GM19455 (cell line): ENCODE data around the gene CEP83.
A peak's percentile ranks its signal among the peaks of the same experiment; 100 is the strongest.
"Not testable (repeated sequence)": the region's sequence is repeated elsewhere in the genome, so short reads cannot be mapped to it uniquely, and the experiment has no call there.

Experiments
- ATAC-seq: cut with Tn5 transposase; IDR thresholded peaks from one replicate; pipeline ENCODE4 v1.9.1; 2021; ENCODE audit not compliant: unreplicated experiment

Gene CEP83

DNA sequence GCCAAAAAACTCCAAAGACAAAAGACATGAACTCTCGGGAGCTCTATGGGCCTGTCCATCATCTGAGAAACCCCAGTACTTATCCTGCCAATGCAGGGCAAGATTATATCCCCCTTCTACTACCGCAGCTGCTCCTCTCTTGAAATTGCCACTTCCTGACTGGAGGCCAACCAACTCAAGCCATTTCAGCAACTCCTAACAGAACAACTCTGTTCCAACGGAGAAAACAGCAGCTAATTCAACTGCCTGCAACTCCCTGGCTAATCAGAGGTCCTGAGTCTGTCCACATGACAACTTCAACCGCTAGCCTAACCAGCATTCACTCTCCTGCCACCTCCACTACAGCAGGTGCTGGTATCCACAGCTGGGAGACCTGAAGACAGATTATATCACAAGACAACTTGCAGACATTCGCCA, 24.1 kb downstream of the CEP83 start:
- no peak for ATAC-seq

- no peak for ATAC-seq
Measured at GRCh38 chr12:94434171-94434570, 25.5 kb downstream of the CEP83 start.

DNA sequence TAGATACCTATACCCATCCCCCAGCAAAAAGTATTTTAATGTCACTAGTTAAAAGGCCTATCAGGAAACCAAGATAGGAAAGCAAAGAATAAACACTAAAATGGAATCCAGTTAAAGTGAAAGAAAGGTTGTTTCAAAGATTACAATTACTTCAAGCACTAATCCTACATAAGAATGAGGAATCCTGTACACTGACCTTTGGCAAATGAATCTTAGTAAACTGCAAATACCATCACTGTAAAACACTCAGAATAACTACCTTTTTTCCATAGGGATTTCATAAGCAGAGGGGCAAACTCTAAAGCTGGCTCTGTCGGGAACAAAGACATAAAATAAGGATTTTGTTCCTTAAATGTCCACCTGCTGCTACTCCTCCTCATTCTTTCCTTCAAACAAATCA, 25.9 kb downstream of the CEP83 start:
- ATAC-seq = no peak

DNA sequence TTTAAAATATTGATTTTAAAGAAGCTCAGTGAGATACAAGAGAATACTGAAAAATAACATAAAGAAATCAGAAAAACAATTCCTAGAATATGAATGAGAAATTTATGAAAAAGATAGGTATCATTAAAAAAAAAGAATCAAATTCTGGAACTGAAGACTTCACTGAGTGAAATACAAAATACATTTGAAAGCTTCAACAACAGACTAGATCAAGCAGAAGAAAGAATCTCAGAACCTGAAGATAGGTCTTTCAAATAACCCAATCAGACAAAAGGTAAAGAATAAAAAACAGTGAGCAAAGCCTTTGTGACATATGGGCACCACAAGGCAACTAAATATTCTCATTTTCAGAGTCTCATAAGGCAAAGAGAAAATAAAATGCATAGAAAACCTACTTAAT, 29.4 kb downstream of the CEP83 start:
- ATAC-seq = no peak

GRCh38 chr12:94429633-94430032, 30.0 kb downstream of the CEP83 start:
- ATAC-seq = no peak

DNA sequence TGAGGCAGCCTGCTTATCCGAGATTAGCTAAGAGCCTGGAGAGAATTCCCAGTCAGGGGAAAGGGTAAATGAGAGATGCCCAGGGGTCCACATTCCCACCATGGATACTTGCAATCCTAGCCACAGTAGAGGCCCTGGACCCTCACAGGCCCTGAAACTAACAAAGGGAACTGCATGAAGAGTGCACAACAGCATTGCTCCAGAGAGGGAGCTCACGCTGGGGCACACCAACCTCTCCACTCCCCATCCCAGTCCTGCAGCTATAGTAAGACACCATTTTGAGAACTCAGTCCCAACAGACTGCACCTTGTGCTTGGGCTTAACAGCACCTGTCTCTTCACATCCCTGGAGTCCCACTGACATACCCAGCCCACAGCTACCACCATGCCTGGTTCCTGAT, 30.5 kb downstream of the CEP83 start:
- no peak for ATAC-seq

DNA sequence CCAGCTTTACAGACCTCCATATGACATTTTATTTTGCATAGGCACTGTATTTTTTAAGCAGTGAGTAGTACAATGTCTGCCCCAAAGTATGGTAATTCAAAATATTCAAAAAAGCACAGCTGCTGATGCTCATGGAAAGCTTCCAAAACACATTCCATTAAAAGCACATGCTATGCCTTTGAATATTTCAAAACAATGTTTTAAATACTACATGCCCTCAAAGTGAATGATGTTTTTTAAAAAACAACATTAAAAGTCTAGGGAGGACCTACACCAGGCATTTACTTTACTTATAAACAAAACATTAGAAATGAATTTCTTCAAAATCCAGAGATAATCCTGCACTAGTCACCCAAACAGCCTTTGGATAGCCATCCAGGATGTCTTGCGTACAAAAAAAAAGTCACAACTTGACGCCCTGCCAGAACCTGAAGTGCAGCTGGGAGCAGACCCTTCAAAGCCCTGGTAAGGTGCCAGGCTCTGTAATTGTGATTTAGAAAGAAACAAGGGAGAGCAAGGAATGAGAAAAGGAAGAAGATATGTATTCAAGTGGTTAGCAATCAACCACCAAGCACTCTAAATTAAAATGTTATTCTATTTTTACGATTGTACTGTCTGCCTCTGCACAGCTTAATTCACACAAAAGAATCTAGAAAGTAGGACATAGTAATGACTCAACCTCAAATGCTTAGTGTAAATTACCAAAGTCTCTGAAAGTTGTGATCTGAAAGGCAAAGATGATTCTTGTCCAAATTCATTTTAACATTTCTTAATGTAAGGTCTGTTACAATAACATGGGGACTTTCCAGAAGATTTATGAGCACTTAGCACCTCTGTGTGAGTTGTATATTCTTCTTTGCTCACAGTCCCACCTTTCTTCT, 31.9 kb downstream of the CEP83 start:
- ATAC-seq = no peak

- ATAC-seq = no peak
Measured at GRCh38 chr12:94426049-94426448, 33.6 kb downstream of the CEP83 start.

GRCh38 chr12:94424830-94425229, 34.8 kb downstream of the CEP83 start:
- not testable (repeated sequence) for ATAC-seq

GRCh38 chr12:94421868-94422740, 37.6 kb downstream of the CEP83 start:
- ATAC-seq = no peak

DNA sequence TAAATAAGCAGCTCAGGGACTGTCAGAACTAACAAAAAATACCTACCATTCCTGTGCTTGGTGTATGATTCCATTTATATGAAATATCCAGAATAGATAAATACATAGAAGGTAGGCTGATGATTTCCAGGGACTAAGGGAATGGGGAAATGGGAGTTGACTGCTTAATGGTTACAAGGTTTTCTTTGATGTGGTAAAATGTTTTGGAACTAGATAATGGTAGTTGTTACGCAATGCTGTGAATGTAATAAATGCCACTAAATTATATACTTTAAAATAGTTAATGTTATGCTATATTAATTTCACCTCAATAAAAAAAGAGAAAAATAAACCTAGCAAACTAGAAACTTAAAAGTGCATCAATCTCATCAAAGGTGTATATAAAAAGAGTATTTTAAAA, 41.1 kb downstream of the CEP83 start:
- ATAC-seq = no peak

DNA sequence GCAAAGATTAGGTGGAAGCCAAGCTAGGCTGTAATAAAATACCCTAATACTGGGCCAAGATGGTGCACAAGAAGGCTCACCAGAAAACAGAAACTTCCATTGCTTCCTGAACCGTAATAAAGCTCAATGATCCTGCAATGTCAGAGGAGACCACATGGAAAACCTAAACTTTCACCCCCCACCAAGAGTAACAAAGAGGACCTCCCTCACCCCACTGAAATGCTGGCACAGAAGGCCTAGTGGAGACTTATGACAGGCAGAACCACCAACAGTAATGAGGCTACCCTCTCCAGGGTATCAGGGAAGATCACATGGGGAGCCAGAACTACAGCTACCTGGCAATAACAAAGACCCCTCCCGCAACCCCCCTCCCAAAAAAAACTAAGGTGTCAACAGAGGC, 43.1 kb downstream of the CEP83 start:
- no peak for ATAC-seq

- ATAC-seq = no peak
Measured at GRCh38 chr12:94415066-94415465, 44.6 kb downstream of the CEP83 start.

GRCh38 chr12:94405413-94406116, 54.1 kb downstream of the CEP83 start:
- ATAC-seq = peak; percentile 69

- no peak for ATAC-seq
Measured at GRCh38 chr12:94404854-94405253, 54.8 kb downstream of the CEP83 start.

DNA sequence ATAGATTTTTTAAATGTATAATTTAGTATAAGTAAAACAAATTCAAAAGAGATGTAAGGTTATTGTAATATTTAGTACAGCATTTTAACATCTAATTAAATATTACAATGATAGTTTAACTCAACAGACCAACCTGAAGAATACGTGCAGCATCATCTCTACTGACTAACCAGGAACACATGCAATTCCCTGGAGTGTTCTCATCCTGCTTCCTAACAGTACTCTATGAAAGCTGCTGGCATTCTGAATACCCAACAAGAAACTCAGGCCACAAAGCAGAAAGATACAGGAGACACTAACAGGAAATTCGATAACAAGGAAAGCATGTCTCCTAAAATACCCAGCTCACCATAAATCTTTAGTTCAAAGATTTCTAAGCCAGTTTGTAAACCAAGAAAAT, 58.3 kb downstream of the CEP83 start:
- no peak for ATAC-seq

GRCh38 chr12:94398685-94399084, 61.0 kb downstream of the CEP83 start:
- ATAC-seq = not testable (repeated sequence)

- no peak for ATAC-seq
Measured at GRCh38 chr12:94397401-94397800, 62.3 kb downstream of the CEP83 start.

DNA sequence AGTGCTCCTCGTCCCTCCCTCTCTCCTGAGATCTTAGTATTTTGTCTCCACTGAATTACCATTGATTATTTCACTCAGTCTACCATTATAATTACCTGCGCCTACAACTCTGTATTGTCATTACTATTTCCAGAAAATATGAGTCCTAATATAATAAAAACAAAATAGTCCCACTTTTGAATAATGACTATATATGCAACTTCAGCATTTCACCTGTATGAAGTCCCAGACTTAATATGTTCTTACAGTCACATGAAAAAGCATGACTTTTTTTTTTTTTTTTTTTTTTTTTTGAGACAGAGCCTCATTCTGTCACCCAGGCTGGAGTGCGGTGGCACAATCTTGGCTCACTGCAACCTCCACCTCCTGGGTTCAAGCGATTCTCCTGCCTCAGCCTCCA, 63.7 kb downstream of the CEP83 start:
- ATAC-seq = not testable (repeated sequence)

GRCh38 chr12:94390130-94390485, 69.6 kb downstream of the CEP83 start:
- no peak for ATAC-seq

DNA sequence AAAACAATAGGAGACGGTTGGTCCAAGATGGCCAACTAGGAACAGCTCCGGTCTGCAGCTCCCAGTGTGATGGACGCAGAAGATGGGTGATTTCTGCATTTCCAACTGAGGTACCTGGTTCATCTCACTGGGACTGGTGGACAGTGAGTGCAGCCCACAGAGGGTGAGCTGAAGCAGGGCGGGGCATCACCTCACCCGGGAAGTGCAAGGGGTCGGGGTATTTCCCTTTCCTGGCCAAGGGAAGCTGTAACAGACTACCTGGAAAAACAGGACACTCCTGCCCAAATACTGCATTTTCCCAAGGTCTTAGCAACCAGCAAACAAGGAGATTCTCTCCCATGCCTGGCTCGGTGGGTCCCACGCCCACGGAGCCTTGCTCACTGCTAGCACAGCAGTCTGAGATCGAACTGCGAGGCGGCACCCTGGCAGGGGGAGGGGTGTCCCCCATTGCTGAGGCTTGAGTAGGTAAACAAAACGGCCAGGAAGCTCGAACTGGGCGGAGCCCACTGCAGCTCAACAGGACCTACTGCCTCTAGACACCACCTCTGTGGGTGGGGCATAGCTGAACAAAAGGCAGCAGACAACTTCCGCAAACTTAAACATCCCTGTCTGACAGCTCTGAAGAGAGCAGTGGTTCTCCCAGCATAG, 70.1 kb downstream of the CEP83 start:
- not testable (repeated sequence) for ATAC-seq
